NCI-H2196 treated with DMSO at 0.1 percent for 48 hours (cell line): ENCODE results near the gene KCNH3.

ENCODE experiments used
- DNase-seq: peaks from one replicate; lab custom pipeline; 2025; ENCODE audit not compliant: unreplicated experiment; lab: John Stamatoyannopoulos, UW

KCNH3 gene

GRCh38 chr12:49559011-49559675 is 20.3 kb downstream of the KCNH3 start:
- DNase-seq, result no peak

GRCh38 chr12:49560695-49561094 is 21.9 kb downstream of the KCNH3 start:
- DNase-seq, result no peak

GRCh38 chr12:49562233-49562632 is 23.4 kb downstream of the KCNH3 start:
- DNase-seq, result no peak

- no peak for DNase-seq
Observed at GRCh38 chr12:49562831-49563230, 24.0 kb downstream of the KCNH3 start.

GRCh38 chr12:49563951-49564685 is 25.3 kb downstream of the KCNH3 start:
- DNase-seq, result no peak

- no peak for DNase-seq
Observed at GRCh38 chr12:49564686-49565405, 26.0 kb downstream of the KCNH3 start.

GRCh38 chr12:49565406-49566265 is 26.8 kb downstream of the KCNH3 start:
- no peak for DNase-seq

GRCh38 chr12:49566361-49566760 is 27.5 kb downstream of the KCNH3 start:
- no peak for DNase-seq

- DNase-seq, result no peak
Observed at GRCh38 chr12:49567302-49567610, 28.4 kb downstream of the KCNH3 start.

GRCh38 chr12:49567611-49568441 is 29.0 kb downstream of the KCNH3 start, which contains the start of gene MCRS1:
Gene MCRS1 (minus strand): TSS chr12:49568142. CDS start chr12:49566731, 1,411 bp downstream.
- peak; percentile 75 for DNase-seq

GRCh38 chr12:49568442-49569162 is 29.8 kb downstream of the KCNH3 start:
- no peak for DNase-seq

- no peak for DNase-seq
Observed at GRCh38 chr12:49577589-49578315, 38.9 kb downstream of the KCNH3 start.

- no peak for DNase-seq
Observed at GRCh38 chr12:49578471-49579112, 39.8 kb downstream of the KCNH3 start.

GRCh38 chr12:49580572-49581535 is 42.0 kb downstream of the KCNH3 start:
- peak; percentile 70 for DNase-seq

GRCh38 chr12:49582201-49582600 is 43.4 kb downstream of the KCNH3 start:
- DNase-seq, result no peak

- no peak for DNase-seq
Observed at GRCh38 chr12:49582850-49583249, 44.0 kb downstream of the KCNH3 start.

- no peak for DNase-seq
Observed at GRCh38 chr12:49583366-49584094, 44.7 kb downstream of the KCNH3 start.
